ENCODE data around the gene GALNT9.

GALNT9 gene

DNA sequence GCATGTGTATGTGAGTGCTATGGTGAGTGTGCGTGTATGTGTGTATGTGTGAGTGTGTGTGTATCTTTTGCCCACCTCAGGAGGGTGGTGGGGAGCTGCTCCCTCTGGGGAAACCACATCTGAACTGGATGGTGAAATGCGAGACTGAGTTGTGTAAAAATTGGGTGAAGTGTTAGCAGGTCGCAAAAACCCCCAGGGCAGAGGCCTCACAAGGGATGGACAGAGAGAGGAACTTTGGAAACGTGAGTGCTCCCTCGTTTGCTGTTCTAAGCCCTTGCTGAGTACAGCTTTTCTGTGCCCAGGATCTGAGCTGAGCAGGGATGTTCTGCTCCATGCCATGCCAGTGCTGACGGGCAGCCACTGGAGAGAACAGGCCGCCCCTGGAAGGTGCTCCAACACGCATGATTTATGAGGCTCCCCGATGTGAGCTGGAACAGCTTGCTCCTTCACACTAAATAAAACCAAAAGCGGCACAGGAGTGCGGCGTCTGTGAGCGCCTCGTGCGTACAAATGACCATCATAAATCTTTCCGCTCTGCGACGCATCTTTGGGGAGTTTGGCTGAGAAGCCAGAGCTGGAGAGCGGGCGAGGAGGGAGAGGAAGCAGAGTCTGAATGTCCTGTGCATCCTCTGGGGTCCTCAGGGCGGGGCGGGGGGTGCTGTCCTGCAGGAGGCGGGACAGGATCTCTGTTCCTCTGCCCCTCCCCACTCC is 14.1 kb upstream of the GALNT9 start:
- H3K4me3 ChIP-seq (ENCODE audit: low read depth, low read length) = no peak overlapping the region
- CTCF ChIA-PET = no interaction called here
- TF ChIP-seq, protein P1, sequence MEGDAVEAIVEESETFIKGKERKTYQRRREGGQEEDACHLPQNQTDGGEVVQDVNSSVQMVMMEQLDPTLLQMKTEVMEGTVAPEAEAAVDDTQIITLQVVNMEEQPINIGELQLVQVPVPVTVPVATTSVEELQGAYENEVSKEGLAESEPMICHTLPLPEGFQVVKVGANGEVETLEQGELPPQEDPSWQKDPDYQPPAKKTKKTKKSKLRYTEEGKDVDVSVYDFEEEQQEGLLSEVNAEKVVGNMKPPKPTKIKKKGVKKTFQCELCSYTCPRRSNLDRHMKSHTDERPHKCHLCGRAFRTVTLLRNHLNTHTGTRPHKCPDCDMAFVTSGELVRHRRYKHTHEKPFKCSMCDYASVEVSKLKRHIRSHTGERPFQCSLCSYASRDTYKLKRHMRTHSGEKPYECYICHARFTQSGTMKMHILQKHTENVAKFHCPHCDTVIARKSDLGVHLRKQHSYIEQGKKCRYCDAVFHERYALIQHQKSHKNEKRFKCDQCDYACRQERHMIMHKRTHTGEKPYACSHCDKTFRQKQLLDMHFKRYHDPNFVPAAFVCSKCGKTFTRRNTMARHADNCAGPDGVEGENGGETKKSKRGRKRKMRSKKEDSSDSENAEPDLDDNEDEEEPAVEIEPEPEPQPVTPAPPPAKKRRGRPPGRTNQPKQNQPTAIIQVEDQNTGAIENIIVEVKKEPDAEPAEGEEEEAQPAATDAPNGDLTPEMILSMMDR (IDR thresholded peaks at IDR 0.05; ENCODE audit: insufficient read depth, low read length, missing control alignments) = no peak
- DNase-seq (ENCODE audit: low read depth, low spot score) = no peak
- POLR2A ChIA-PET = no interaction called here

DNA sequence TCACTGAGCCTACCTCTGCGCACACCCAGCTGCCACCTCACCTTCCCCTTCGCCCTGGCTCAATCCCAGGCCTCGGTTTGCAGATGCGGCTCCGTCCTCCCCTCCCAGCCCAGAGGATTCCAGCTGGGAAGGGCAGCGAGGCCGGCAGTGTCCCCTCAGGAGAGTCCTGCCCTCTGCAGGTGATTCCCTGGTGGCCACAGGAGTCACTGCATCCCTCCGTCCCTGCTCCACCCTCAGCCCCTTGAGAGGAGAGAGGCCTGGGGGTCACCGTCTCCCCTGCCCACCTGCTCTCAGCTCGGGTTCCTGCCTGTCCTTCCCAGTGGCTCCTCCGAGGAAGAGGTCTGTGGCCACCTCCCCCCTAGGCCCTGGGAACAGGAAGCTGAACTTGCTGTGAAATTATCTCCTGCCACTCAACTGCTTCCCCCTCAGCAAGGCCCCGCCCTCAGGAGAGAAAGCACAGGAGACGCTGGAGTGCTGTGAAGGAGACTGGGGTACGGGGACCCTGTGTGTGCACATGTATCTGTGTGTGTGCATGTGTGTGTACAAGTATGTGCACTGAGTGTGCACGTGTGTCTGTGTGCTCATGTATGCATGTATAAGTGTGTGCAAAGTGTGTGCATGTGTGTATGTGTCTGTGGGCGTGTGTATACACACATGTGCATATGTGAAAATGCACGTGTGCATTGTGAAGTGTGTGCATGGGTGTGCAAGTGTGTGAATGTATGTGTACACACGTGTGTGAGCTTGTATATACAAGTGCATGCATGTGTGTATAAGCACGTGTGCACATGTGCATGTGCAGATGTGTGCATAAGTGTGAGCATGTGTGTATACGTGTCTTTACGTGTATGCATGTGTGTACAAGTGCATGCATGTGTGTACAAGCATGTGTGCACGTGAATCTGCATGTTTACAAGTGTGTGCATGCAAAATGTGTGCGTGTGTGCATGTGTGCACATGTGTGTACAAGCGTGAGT is 13.2 kb upstream of the GALNT9 start:
- no peak for DNase-seq (ENCODE audit: low read depth, low spot score)
- no peak overlapping the region for H3K4me3 ChIP-seq (ENCODE audit: low read depth, low read length)
- CTCF ChIA-PET = no interaction called here
- TF ChIP-seq, protein P1 (IDR thresholded peaks at IDR 0.05; ENCODE audit: insufficient read depth, low read length, missing control alignments) = peak; percentile 6
- POLR2A ChIA-PET = interaction anchor here (0.5 kb wide), 1 partner anchor 40 kb away, joined by 3 read pairs; no protein-coding TSS in a partner anchor

DNA sequence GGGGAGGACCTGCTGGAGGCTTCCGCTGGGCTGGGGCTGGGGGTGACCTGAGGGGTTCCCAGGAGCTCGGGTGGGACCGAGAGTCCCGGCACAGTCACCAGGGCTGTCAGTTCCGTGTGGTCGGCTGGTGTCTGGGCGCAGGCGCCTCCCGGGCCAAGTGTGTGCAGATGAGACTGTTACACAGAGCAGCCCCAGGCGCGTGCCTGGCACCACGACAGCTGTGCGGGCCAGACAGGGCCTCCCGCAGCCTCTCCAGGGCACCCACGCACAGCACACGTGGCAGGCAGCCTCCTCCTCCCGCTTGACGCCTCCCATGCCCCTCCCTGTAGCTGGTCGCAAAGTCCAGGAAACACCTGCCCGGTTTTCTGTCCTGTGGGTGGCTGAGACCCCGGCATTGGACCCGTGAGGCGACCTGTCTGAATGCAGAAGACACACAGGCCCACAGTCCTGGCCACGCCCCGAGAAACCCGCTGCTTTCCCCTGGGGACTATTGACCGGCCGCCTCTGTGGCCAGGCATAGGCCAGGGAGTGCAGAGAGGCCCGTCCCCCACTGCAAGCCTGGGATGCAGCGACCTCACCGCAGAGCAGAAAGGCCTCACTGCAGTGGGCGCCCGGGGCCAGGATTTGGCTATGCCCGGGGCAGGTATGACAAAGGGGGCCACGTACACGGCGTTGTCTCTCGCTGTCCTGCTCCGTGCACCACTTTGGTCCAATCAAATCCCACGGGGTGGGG is 12.1 kb upstream of the GALNT9 start:
- POLR2A ChIA-PET = interaction anchor here (0.5 to 1.1 kb wide), 2 partner anchors 14 to 41 kb away, joined by 3 read pairs; no protein-coding TSS in a partner anchor
- CTCF ChIA-PET = no interaction called here
- H3K4me3 ChIP-seq (ENCODE audit: low read depth, low read length) = no peak overlapping the region
- TF ChIP-seq, protein P1 (IDR thresholded peaks at IDR 0.05; ENCODE audit: insufficient read depth, low read length, missing control alignments) = no peak
- DNase-seq (ENCODE audit: low read depth, low spot score) = no peak

DNA sequence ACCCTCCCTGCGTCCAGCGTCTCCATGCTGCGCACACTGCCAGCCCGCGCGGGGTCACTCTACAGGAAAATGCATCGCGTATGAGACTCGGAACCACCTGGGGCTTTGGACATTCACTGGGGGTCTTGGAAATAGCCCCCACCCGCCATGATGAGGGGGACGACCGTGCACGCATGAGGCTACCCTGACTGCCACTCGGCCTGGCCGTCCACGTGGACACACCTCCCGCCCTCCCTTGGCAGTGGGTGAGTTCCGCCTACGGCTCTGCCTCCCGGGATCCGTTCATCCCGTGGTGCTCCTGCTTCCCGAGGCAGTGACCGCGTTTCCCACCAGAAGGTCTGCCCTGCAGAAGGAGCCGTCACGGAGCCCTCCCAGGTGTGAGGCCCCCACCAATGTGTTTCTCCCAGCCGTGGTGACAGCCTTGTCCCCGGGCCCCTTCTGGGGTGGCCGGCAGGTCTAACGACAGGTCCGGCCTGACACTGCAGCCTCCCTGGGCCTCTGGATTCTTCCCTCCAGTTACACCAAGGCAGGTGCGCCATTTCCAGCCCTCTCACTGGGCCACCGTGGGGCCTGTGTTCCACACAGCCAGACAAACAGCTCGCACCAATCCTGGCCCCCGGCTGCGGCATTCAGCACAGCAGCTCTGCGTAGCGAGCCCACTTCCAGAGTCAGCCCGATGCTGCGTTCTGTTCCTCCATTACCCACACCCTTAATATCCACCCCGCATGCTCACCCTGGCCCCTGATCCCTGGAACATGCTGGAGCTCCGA is 11.1 kb upstream of the GALNT9 start:
- DNase-seq (ENCODE audit: low read depth, low spot score) = no peak
- H3K4me3 ChIP-seq (ENCODE audit: low read depth, low read length) = no peak overlapping the region
- ChIA-PET CTCF (no interaction called here), POLR2A (interaction anchor here (1.1 kb wide), 1 partner anchor 13 kb away, joined by 3 read pairs; no protein-coding TSS in a partner anchor)
- TF ChIP-seq, protein P1 (IDR thresholded peaks at IDR 0.05; ENCODE audit: insufficient read depth, low read length, missing control alignments) = no peak

DNA sequence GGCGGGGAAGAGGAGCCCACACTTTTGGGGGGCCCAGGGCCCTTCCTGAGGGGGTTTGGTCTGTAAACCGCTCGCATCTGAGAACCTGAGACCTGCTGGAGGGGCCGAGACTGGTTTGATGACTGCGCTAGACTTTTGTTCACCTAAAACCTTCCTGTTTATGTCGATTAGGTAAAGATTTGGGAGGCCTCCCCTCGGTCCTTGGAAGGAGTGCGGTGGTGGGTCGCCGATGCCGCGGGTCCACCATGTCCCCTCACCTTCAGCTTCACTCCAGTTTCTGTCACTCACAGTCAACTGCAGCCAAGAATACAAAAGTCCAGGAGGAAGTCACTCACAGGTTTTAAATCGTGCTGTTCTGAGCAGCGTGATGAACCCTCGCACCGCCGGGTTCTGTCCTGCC is 10.5 kb upstream of the GALNT9 start:
- H3K4me3 ChIP-seq (ENCODE audit: low read depth, low read length) = no peak overlapping the region
- no peak for DNase-seq (ENCODE audit: low read depth, low spot score)
- POLR2A ChIA-PET = no interaction called here
- TF ChIP-seq, protein P1 (IDR thresholded peaks at IDR 0.05; ENCODE audit: insufficient read depth, low read length, missing control alignments) = no peak
- CTCF ChIA-PET = no interaction called here

Data from AG04449 (cell line).